HepG2 (cell line): ENCODE measurements around the gene C5orf34.

ENCODE experiments used
- CBFB ChIP-seq: sonication (generic); formaldehyde crosslinking; IDR thresholded peaks from 2 replicates; pipeline ENCODE4 v1.4.0; 2020; ENCODE audit warnings: missing genetic modification reagents
- ZNF329 ChIP-seq: sonication (generic); formaldehyde crosslinking; IDR thresholded peaks from 2 replicates; pipeline ENCODE4 v1.9.0; 2021; ENCODE audit warnings: low read depth, mild to moderate bottlenecking, missing genetic modification reagents
- TF ChIP-seq, protein P1 (sequence below): IDR thresholded peaks from 2 replicates; pipeline ENCODE4 v1.6.1; 2016

DNA sequence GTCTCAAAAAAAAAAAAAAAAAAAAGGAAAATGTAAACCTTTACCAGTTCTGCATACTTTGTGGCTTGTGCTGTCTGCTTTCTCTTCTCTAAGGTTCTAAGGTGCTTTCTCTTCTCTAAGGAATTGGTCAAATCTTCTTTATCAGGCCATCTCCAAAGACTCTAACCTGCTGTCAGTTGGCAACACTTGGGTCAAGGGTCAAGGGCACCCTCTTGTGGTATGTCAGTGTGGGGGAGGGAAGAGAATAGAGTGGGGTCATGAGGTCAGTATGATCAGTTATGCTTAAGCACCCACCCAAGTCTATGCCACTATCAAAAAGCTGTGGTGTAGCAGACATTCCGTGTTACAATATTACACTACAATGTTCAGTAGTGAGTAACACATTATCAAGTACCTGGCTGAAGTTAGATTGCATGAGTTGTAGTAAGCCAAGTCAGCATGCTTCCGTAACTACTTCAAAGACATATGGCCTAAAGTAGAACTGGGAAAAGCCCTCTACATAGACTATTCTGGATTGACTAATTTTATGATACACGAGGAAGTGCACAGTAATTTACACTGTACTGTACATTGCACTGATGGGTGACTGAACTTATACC, 77.8 kb downstream of the C5orf34 start:
- TF ChIP-seq, protein P1, sequence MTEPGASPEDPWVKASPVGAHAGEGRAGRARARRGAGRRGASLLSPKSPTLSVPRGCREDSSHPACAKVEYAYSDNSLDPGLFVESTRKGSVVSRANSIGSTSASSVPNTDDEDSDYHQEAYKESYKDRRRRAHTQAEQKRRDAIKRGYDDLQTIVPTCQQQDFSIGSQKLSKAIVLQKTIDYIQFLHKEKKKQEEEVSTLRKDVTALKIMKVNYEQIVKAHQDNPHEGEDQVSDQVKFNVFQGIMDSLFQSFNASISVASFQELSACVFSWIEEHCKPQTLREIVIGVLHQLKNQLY, result no peak
- TF ChIP-seq ZNF329 (no peak), CBFB (CRISPR knock-in tag) (no peak)
